K562 (cell line): ENCODE measurements around the gene HLA-E. TPM values are rescaled to one million over a fixed set of nuclear protein-coding genes. Genes with fewer than 3 reads are reported as not detected.

ENCODE experiments used
- ATAC-seq: fragments of 200-7000 bp; cut with Tn5 transposase; 3 replicates; pipeline ENCODE4 v1.9.1; 2020; ENCODE audit warnings: moderate library complexity
- BruUV-seq: library from RNA; stranded (reverse); fragments of 400-500 nt; replicated peaks from 2 replicates; lab custom pipeline; 2021; lab: Mats Ljungman, UMichigan
- CTCF ChIA-PET: fragments of 300-600 bp; formaldehyde crosslinking; extraction: SDS; loops from one replicate; lab custom pipeline; 2021; ENCODE audit warnings: low intra/inter-chr PET ratio; lab: Yijun Ruan, JAX
- POLR2A ChIA-PET: fragments of 300-600, 350-650 bp; sonication (Branson Sonifier 250); formaldehyde crosslinking; extraction: SDS; loops from one replicate; lab custom pipeline; 2021; ENCODE audit warnings: antibody characterized with exemption, inconsistent platforms; lab: Yijun Ruan, JAX
- DNase-seq, 4 experiments: peaks; one replicate each; pipeline versions ENCODE4 v3.0.0 to v3.0.0-alpha.2; 2011 to 2018; ENCODE audit warnings: low spot score in 3 of 4, mixed read lengths in 3 of 4; ENCODE audit errors: extremely low read depth in 1 of 4
- FAIRE-seq: peaks from 2 replicates; lab custom pipeline; 2011; peaks lifted over from hg19 to GRCh38; lab: Jason Lieb, UNC
- H2AFZ ChIP-seq: 2 replicates; pipeline ENCODE4 v1.6.0; 2011; ENCODE audit warnings: low read depth, low read length, control low read depth, inconsistent platforms
- H3K27ac ChIP-seq: fragments of 200-600 bp; 3 replicates; pipeline ENCODE4 v1.8.0; 2011; ENCODE audit warnings: low read depth, mild to moderate bottlenecking, control low read depth, inconsistent platforms, low read length, moderate library complexity, mixed read lengths; ENCODE audit errors: extremely low read depth
- H3K27me3 ChIP-seq, 2 experiments: fragments of 300-600 bp in 1 of 2; 2 replicates in 1 of 2; 3 replicates in 1 of 2; pipeline versions ENCODE4 v1.6.0 to v1.8.0; 2011; ENCODE audit warnings: inconsistent platforms in 2 of 2, low read length in 2 of 2, mild to moderate bottlenecking in 1 of 2, mixed read lengths in 1 of 2, moderate library complexity in 1 of 2; ENCODE audit not compliant: control insufficient read depth in 2 of 2, insufficient read depth in 2 of 2
- H3K36me3 ChIP-seq: fragments of 300-600 bp; 3 replicates; pipeline ENCODE4 v1.8.0; 2011; ENCODE audit warnings: mild to moderate bottlenecking, low read length, inconsistent platforms; ENCODE audit not compliant: control insufficient read depth, insufficient read depth
- H3K4me1 ChIP-seq, 2 experiments: fragments of 200-600 bp in 1 of 2; replicated peaks in 1 of 2; 2 replicates in 1 of 2; 3 replicates in 1 of 2; pipeline versions ENCODE4 v1.5.1 to v1.8.0; 2011; ENCODE audit warnings: inconsistent platforms in 2 of 2, low read length in 2 of 2, mild to moderate bottlenecking in 1 of 2, mixed read lengths in 1 of 2, moderate library complexity in 1 of 2; ENCODE audit not compliant: control insufficient read depth in 2 of 2, insufficient read depth in 2 of 2
- H3K4me2 ChIP-seq: 2 replicates; pipeline ENCODE4 v1.6.1; 2011; ENCODE audit warnings: low read length, control low read depth, inconsistent platforms, mixed read lengths; ENCODE audit not compliant: insufficient read depth
- H3K4me3 ChIP-seq: fragments of 200-600 bp; sonication (generic), shearing (Covaris generic); 2 replicates; pipeline ENCODE4 v1.5.1; 2016; ENCODE audit warnings: control low read depth, inconsistent platforms
- H3K79me2 ChIP-seq: fragments of 200-600 bp; 3 replicates; pipeline ENCODE4 v1.8.0; 2011; ENCODE audit warnings: low read length, inconsistent platforms; ENCODE audit not compliant: control insufficient read depth, insufficient read depth
- H3K9ac ChIP-seq, 2 experiments: 2 replicates each; pipeline versions ENCODE4 v1.6.0 to v1.6.1; 2011; ENCODE audit warnings: low read depth in 2 of 2, low read length in 2 of 2, control low read depth in 1 of 2, inconsistent platforms in 1 of 2, mild to moderate bottlenecking in 1 of 2, mixed read lengths in 1 of 2; ENCODE audit not compliant: insufficient read depth in 1 of 2
- H3K9me1 ChIP-seq: one replicate; pipeline ENCODE4 v1.6.0; 2011; ENCODE audit warnings: inconsistent platforms, mild to moderate bottlenecking, low read length, moderate library complexity; ENCODE audit not compliant: control insufficient read depth, insufficient read depth
- H3K9me3 ChIP-seq: replicated peaks from 2 replicates; pipeline ENCODE4 v1.5.1; 2011; ENCODE audit warnings: low read depth, low read length, inconsistent platforms; ENCODE audit not compliant: control insufficient read depth, insufficient read depth
- H4K20me1 ChIP-seq: replicated peaks from 2 replicates; pipeline ENCODE4 v1.6.1; 2011; ENCODE audit warnings: low read length, inconsistent platforms, mixed read lengths; ENCODE audit not compliant: control insufficient read depth, insufficient read depth
- C11orf30 ChIP-seq: fragments of 450-650 bp; IDR thresholded peaks from 2 replicates; pipeline ENCODE4 v1.6.1; 2016; ENCODE audit warnings: low read depth, mild to moderate bottlenecking
- MED1 ChIP-seq: sonication (generic); formaldehyde crosslinking; IDR thresholded peaks from 2 replicates; pipeline ENCODE4 v1.8.1; 2023; ENCODE audit warnings: missing genetic modification reagents, borderline replicate concordance
- NR3C1 ChIP-seq: sonication (generic); formaldehyde crosslinking; IDR thresholded peaks from 2 replicates; pipeline ENCODE4 v1.8.1; 2022; ENCODE audit warnings: missing genetic modification reagents
- SAP30 ChIP-seq: fragments of 200-600 bp; sonication (generic); IDR thresholded peaks from 2 replicates; pipeline ENCODE4 v1.6.1; 2012; ENCODE audit warnings: borderline replicate concordance, low read depth, mild to moderate bottlenecking, moderate library complexity, low read length, control low read depth, inconsistent platforms; ENCODE audit not compliant: insufficient read depth, poor library complexity, severe bottlenecking
- TARDBP ChIP-seq: fragments of 450-650 bp; IDR thresholded peaks from 2 replicates; pipeline ENCODE4 v1.6.1; 2016
- ZNF695 ChIP-seq: fragments of 450-650 bp; formaldehyde crosslinking; IDR thresholded peaks from 2 replicates; pipeline ENCODE4 v1.4.0; 2020; ENCODE audit warnings: mild to moderate bottlenecking, moderate library complexity
- ZNF764 ChIP-seq: fragments of 250-450 bp; sonication (Bioruptor Pico); IDR thresholded peaks from 2 replicates; pipeline ENCODE4 v1.4.0; 2020; ENCODE audit warnings: low read depth, mild to moderate bottlenecking, moderate library complexity
- WGBS: fragments of 100-300 bp; shearing (Covaris generic); methylation state at CpG from one replicate; pipeline ENCODE4 v1.1.6; 2016; ENCODE audit warnings: low coverage, mixed read lengths; ENCODE audit not compliant: insufficient coverage; ENCODE audit errors: missing lambda C conversion rate; 5-methylcytosine and 5-hydroxymethylcytosine counted together
- in situ Hi-C: fragments of 300-500 bp; cut with MboI; formaldehyde crosslinking; loops from 4 replicates; pipeline ENCODE4 v1.15.0; 2018; ENCODE audit warnings: inconsistent platforms, mixed read lengths
- intact Hi-C: fragments of 100-400 bp; cut with micrococcal nuclease; formaldehyde crosslinking; loops from 2 replicates; pipeline ENCODE4 v1.14.2; 2022
- polyA plus RNA-seq, 8 experiments: library from polyadenylated mRNA; depleted of rRNA in 4 of 8; stranded (reverse) in 5 of 8; unstranded in 3 of 8; fragments of >200 nt; fragmentation: Nextera tagmentation in 2 of 8; fragmentation: Illumina TruSeq in 1 of 8; extraction: Ambion mirVana in 2 of 8; extraction: Trizol in 1 of 8; gene quantifications; 2 replicates each; pipeline versions ENCODE4 v1.2.1 to v1.2.3, GENCODE V29; 2011 to 2014; ENCODE audit warnings: inconsistent platforms in 1 of 8, missing spikeins in 1 of 8
- total RNA-seq, 7 experiments: library from RNA; depleted of rRNA in 6 of 7; stranded (reverse); fragments of >200 nt in 6 of 7; fragmentation: Illumina TruSeq in 2 of 7; extraction: Trizol in 2 of 7; gene quantifications; 2 replicates each; pipeline versions ENCODE4 v1.2.1 to v1.2.3, GENCODE V29; 2011 to 2021; ENCODE audit warnings: low replicate concordance in 1 of 7
- TF ChIP-seq, protein P1 (sequence below): fragments of 250-450 bp; sonication (Bioruptor Pico); IDR thresholded peaks from 2 replicates; pipeline ENCODE4 v1.5.0; 2020; ENCODE audit warnings: mild to moderate bottlenecking
- TF ChIP-seq, protein P2 (sequence below): sonication (generic); formaldehyde crosslinking; IDR thresholded peaks from 2 replicates; pipeline ENCODE4 v1.9.0; 2022; ENCODE audit warnings: mild to moderate bottlenecking, missing genetic modification reagents
- TF ChIP-seq, protein P3 (sequence below): fragments of 200-400 bp; formaldehyde crosslinking; IDR thresholded peaks from 2 replicates; pipeline ENCODE4 v1.6.1; 2017; ENCODE audit warnings: mild to moderate bottlenecking, low read depth, low read length, moderate library complexity
- TF ChIP-seq, protein P4 (sequence below): IDR thresholded peaks from 2 replicates; pipeline ENCODE4 v1.6.1; 2014; ENCODE audit warnings: antibody characterized with exemption

The HLA-E gene
- total and polyA plus RNA-seq, 9 of the 15 experiments (the other 6 are each of a cell fraction or from before 2014, with no cell fraction given) = 3.2 to 39.9 (median 26.8) TPM

DNA sequence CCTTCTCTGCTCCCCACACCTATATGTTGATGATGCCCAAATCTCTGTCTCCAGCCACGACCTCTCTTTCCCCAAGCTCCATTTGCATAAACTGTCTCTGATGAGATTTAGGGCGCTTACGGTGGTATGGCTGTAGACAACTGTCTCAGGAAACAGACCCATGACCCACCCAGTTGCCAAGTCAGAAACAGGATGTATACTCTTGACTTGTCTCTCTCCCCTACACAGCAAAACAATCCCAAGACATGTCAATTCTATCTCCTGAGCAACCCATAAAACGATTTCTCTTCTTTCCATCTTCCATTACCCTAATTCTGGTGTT, 53.1 kb downstream of the HLA-E start:
- TF ChIP-seq, protein P1, sequence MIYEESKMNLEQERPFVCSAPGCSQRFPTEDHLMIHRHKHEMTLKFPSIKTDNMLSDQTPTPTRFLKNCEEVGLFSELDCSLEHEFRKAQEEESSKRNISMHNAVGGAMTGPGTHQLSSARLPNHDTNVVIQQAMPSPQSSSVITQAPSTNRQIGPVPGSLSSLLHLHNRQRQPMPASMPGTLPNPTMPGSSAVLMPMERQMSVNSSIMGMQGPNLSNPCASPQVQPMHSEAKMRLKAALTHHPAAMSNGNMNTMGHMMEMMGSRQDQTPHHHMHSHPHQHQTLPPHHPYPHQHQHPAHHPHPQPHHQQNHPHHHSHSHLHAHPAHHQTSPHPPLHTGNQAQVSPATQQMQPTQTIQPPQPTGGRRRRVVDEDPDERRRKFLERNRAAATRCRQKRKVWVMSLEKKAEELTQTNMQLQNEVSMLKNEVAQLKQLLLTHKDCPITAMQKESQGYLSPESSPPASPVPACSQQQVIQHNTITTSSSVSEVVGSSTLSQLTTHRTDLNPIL (CRISPR knock-in tag) = no peak
- TF ChIP-seq, protein P2, sequence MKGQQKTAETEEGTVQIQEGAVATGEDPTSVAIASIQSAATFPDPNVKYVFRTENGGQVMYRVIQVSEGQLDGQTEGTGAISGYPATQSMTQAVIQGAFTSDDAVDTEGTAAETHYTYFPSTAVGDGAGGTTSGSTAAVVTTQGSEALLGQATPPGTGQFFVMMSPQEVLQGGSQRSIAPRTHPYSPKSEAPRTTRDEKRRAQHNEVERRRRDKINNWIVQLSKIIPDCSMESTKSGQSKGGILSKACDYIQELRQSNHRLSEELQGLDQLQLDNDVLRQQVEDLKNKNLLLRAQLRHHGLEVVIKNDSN (CRISPR knock-in tag) = no peak
- TF ChIP-seq ZNF695 (no peak), SAP30 (no peak), NR3C1 (CRISPR knock-in tag) (no peak), MED1 (CRISPR knock-in tag) (no peak), ZNF764 (CRISPR knock-in tag) (no peak), C11orf30 (no peak), TARDBP (no peak)
- TF ChIP-seq, protein P3, sequence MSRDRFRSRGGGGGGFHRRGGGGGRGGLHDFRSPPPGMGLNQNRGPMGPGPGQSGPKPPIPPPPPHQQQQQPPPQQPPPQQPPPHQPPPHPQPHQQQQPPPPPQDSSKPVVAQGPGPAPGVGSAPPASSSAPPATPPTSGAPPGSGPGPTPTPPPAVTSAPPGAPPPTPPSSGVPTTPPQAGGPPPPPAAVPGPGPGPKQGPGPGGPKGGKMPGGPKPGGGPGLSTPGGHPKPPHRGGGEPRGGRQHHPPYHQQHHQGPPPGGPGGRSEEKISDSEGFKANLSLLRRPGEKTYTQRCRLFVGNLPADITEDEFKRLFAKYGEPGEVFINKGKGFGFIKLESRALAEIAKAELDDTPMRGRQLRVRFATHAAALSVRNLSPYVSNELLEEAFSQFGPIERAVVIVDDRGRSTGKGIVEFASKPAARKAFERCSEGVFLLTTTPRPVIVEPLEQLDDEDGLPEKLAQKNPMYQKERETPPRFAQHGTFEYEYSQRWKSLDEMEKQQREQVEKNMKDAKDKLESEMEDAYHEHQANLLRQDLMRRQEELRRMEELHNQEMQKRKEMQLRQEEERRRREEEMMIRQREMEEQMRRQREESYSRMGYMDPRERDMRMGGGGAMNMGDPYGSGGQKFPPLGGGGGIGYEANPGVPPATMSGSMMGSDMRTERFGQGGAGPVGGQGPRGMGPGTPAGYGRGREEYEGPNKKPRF = no peak
- TF ChIP-seq, protein P4, sequence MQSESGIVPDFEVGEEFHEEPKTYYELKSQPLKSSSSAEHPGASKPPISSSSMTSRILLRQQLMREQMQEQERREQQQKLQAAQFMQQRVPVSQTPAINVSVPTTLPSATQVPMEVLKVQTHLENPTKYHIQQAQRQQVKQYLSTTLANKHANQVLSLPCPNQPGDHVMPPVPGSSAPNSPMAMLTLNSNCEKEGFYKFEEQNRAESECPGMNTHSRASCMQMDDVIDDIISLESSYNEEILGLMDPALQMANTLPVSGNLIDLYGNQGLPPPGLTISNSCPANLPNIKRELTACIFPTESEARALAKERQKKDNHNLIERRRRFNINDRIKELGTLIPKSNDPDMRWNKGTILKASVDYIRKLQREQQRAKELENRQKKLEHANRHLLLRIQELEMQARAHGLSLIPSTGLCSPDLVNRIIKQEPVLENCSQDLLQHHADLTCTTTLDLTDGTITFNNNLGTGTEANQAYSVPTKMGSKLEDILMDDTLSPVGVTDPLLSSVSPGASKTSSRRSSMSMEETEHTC = no peak
- DNase-seq = no peak
- peaks cover 31% of the 10 kb centered on the region; the same call in 2 of the 3 replicates for H3K36me3 ChIP-seq
- H3K4me3 ChIP-seq = no peak overlapping the region
- H3K27ac ChIP-seq = no peak overlapping the region
- ATAC-seq = no peak
- WGBS = 17% methylated on average over 4 of the region's 4 CpGs
- H2AFZ ChIP-seq = no peak overlapping the region
- H3K9ac ChIP-seq = no peak overlapping the region
- no peaks in the 10 kb centered on the region for H3K9me1 ChIP-seq
- in situ Hi-C loops (no loop called here), intact Hi-C loops (loop anchor here (5.0 kb wide), 1 partner anchor 190 kb away; no protein-coding TSS in a partner anchor)
- no peaks in the 10 kb centered on the region for H3K79me2 ChIP-seq
- no peaks in the 10 kb centered on the region for H3K9me3 ChIP-seq
- peaks cover 2 to 3% of the 10 kb centered on the region in 2 experiments; a peak in 3 of 5 replicates for H3K4me1 ChIP-seq
- POLR2A ChIA-PET = interaction anchor here (0.7 to 6.2 kb wide), 11 partner anchors 10 to 292 kb away, joined by 3 to 85 read pairs (median 4); partner anchors contain the start of genes GNL1 and PRR3
- no peak overlapping the region for H3K4me2 ChIP-seq
- CTCF ChIA-PET = interaction anchor here (1.3 to 2.0 kb wide), 6 partner anchors 55 to 180 kb away, joined by 4 to 11 read pairs (median 7); partner anchors contain the start of gene DHX16
- FAIRE-seq = no peak
- no TSS peak for BruUV-seq
- H3K27me3 ChIP-seq = no peaks in the 10 kb centered on the region
- H4K20me1 ChIP-seq = no peaks in the 10 kb centered on the region
